A673 (cell line): ENCODE measurements around the gene MRGPRD. TPM values are rescaled to one million over a fixed set of nuclear protein-coding genes. Genes with fewer than 3 reads are reported as not detected.
A peak's percentile ranks its signal among the peaks of the same experiment; 100 is the strongest.

ENCODE experiments used
- BruUV-seq: library from RNA; stranded (reverse); fragments of 400-500 nt; replicated peaks from 2 replicates; lab custom pipeline; 2021; lab: Mats Ljungman, UMichigan
- CTCF ChIA-PET: fragments of 300-600 bp; sonication (Branson Sonifier 250); formaldehyde crosslinking; loops from one replicate; lab custom pipeline; 2022; ENCODE audit warnings: antibody characterized with exemption; lab: Charles Lee
- POLR2A ChIA-PET: fragments of 300-600 bp; sonication (Branson Sonifier 250); formaldehyde crosslinking; loops from one replicate; lab custom pipeline; 2022; ENCODE audit warnings: antibody characterized with exemption; ENCODE audit not compliant: low non-redundant PET; lab: Charles Lee
- DNase-seq: peaks from one replicate; pipeline ENCODE4 v3.0.0-alpha.2; 2015; ENCODE audit warnings: low spot score
- H3K27ac ChIP-seq: fragments of 200-600 bp; sonication (generic); 2 replicates; pipeline ENCODE4 v1.5.1; 2016; ENCODE audit warnings: mixed run types, low read depth, mild to moderate bottlenecking, mixed read lengths, antibody characterized with exemption, low read length; ENCODE audit not compliant: poor library complexity, severe bottlenecking
- H3K27me3 ChIP-seq: fragments of 200-600 bp; sonication (generic); replicated peaks from 2 replicates; pipeline ENCODE4 v1.6.1; 2017; ENCODE audit warnings: mixed run types, low read depth, mild to moderate bottlenecking, mixed read lengths, antibody characterized with exemption, low read length; ENCODE audit not compliant: insufficient read depth, poor library complexity
- H3K36me3 ChIP-seq: fragments of 200-600 bp; sonication (generic); 2 replicates; pipeline ENCODE4 v1.6.1; 2016; ENCODE audit warnings: mixed run types, mild to moderate bottlenecking, mixed read lengths, antibody characterized with exemption, low read length; ENCODE audit not compliant: insufficient read depth, poor library complexity, severe bottlenecking
- H3K4me1 ChIP-seq: fragments of 200-600 bp; sonication (generic); 2 replicates; pipeline ENCODE4 v1.6.1; 2017; ENCODE audit warnings: mixed run types, mild to moderate bottlenecking, mixed read lengths, antibody characterized with exemption, low read length; ENCODE audit not compliant: insufficient read depth, poor library complexity, severe bottlenecking
- H3K4me3 ChIP-seq: fragments of 200-600 bp; sonication (generic); 2 replicates; pipeline ENCODE4 v1.5.1; 2016; ENCODE audit warnings: low read depth, mixed run types, mild to moderate bottlenecking, mixed read lengths, low read length; ENCODE audit not compliant: poor library complexity, severe bottlenecking
- H3K9me3 ChIP-seq: fragments of 200-600 bp; sonication (generic); 2 replicates; pipeline ENCODE4 v1.6.1; 2016; ENCODE audit warnings: mixed run types, low read depth, mild to moderate bottlenecking, mixed read lengths, antibody characterized with exemption, low read length; ENCODE audit not compliant: poor library complexity, severe bottlenecking
- CTCF ChIP-seq: fragments of 300-800, 200-600 bp; sonication (generic); conservative IDR thresholded peaks from 2 replicates; pipeline ENCODE4 v1.5.1; 2017; ENCODE audit warnings: low read depth, mild to moderate bottlenecking, antibody characterized with exemption, low read length, moderate library complexity, mixed read lengths
- EZH2 ChIP-seq: fragments of 200-600 bp; sonication (generic); IDR thresholded peaks from 2 replicates; pipeline ENCODE4 v1.6.1; 2017; ENCODE audit warnings: borderline replicate concordance, low read depth, mild to moderate bottlenecking, mixed read lengths, antibody characterized with exemption, low read length; ENCODE audit not compliant: poor library complexity, severe bottlenecking
- intact Hi-C: fragments of 100-400 bp; cut with micrococcal nuclease; formaldehyde crosslinking; loops from one replicate; pipeline ENCODE4 v1.10.0; 2022; ENCODE audit not compliant: unreplicated experiment
- total RNA-seq: library from RNA; stranded (reverse); gene quantifications from 2 replicates; pipeline ENCODE4 v1.2.3, GENCODE V29; 2021

The MRGPRD gene
- total RNA-seq, 1 experiment from 2014 or later = not detected

- no TSS peak for BruUV-seq
- intact Hi-C loops = no loop called here
- Histone ChIP-seq H3K4me3 (no peak overlapping the region), H3K36me3 (no peaks in the 10 kb centered on the region), H3K27ac (no peak overlapping the region), H3K9me3 (no peaks in the 10 kb centered on the region), H3K4me1 (no peaks in the 10 kb centered on the region), H3K27me3 (no peaks in the 10 kb centered on the region)
- peak; percentile 58 for TF ChIP-seq CTCF
- TF ChIP-seq EZH2 = no peak
- CTCF ChIA-PET = interaction anchor here (0.6 kb wide), 2 partner anchors 130 to 266 kb away, joined by 3 read pairs; no protein-coding TSS in a partner anchor
- POLR2A ChIA-PET = no interaction called here
- DNase-seq = peak; percentile 47
Observed at GRCh38 chr11:68956142-68956541, 24.6 kb downstream of the MRGPRD start.

- no peak overlapping the region for H3K4me3 ChIP-seq
- H3K4me1 ChIP-seq = no peaks in the 10 kb centered on the region
- ChIA-PET POLR2A (no interaction called here), CTCF (interaction anchor here (0.6 kb wide), 1 partner anchor 265 kb away, joined by 3 read pairs; no protein-coding TSS in a partner anchor)
- H3K27me3 ChIP-seq = no peaks in the 10 kb centered on the region
- no TSS peak for BruUV-seq
- no peak for DNase-seq
- H3K27ac ChIP-seq = no peak overlapping the region
- no peaks in the 10 kb centered on the region for H3K36me3 ChIP-seq
- H3K9me3 ChIP-seq = no peaks in the 10 kb centered on the region
- TF ChIP-seq CTCF (no peak), EZH2 (no peak)
- intact Hi-C loops = no loop called here
Observed at GRCh38 chr11:68955607-68955958, 25.2 kb downstream of the MRGPRD start.

DNA sequence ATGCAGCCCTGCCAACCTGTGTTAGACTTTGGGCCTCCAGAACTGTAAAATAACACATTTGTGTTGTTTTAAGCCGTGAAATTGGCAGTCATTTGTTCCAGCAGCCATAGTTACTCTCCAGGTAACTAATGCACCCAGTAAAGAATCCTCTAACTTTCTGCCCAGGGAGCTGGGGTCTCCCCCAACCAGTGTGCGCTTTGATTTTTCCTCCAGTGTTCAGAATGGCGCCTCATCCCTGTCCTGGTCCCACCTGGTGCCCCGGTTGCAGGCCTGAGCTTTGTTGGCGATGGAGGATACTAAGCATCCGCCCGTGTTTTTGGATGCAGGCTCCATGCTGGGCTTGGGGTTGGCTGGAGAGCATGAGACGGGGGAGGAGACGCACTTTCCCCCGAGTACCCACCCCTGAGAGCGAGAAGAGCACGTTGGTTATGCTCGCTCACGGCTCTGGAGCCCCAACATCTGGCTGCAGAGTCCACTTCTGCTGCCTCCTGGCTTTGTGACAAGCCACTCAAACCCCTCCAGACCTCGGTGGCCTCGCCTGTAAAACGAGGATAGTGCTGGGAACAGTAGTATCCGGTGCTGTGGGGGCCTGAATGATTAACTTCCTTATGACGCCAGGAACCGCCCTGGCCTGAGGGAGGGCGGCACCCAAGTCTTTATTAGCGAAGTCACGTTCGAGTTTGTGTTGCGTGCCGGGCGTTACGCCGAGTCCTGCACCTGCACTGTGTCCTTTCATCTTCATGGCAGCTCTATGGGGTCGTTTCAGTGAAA lies 25.8 kb downstream of the MRGPRD start:
- POLR2A ChIA-PET = no interaction called here
- CTCF ChIA-PET = no interaction called here
- no peaks in the 10 kb centered on the region for H3K36me3 ChIP-seq
- H3K4me3 ChIP-seq = no peak overlapping the region
- no peaks in the 10 kb centered on the region for H3K27me3 ChIP-seq
- H3K4me1 ChIP-seq = no peaks in the 10 kb centered on the region
- intact Hi-C loops = loop anchor here (5.0 kb wide), 1 partner anchor 132 kb away; no protein-coding TSS in a partner anchor
- H3K9me3 ChIP-seq = no peaks in the 10 kb centered on the region
- no peak for DNase-seq
- TF ChIP-seq CTCF = no peak
- TF ChIP-seq EZH2 = no peak
- H3K27ac ChIP-seq = no peak overlapping the region
- BruUV-seq = no TSS peak
